Fibroblast of skin of left quadriceps (primary cell): ENCODE data around the gene AKAP13.
"Not testable (repeated sequence)": the region's sequence is repeated elsewhere in the genome, so short reads cannot be mapped to it uniquely, and the experiment has no call there.

ENCODE experiments used
- DNase-seq, 2 experiments: peaks; one replicate each; pipeline ENCODE4 v3.0.0-alpha.2; 2013; ENCODE audit warnings: low read depth in 2 of 2

The AKAP13 gene

DNA sequence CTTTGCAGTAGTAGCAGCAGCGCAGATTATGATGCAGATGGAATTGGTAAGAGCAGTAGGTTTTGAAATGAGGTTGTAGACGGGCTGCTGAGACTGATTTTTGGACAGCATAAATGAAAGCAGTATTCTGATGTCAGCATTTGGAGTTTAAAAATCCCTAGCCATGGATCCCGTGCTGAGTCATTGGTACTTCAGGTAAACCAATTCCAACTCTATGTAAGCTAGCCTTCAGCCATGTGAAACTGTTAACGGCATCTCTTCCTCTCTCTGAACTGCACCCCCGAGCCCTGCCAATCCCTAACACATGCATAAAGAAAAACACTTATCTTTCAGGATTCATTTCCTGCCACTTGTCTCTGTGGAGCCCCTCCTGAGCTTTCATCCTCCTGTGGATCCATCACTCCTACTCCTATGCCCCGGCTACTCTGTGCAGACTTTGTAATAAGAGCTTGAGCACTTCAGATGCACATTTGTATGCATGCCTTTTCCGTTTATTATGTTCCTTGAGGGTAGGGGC is 119.0 kb downstream of the AKAP13 start:
- DNase-seq, result no peak

DNA sequence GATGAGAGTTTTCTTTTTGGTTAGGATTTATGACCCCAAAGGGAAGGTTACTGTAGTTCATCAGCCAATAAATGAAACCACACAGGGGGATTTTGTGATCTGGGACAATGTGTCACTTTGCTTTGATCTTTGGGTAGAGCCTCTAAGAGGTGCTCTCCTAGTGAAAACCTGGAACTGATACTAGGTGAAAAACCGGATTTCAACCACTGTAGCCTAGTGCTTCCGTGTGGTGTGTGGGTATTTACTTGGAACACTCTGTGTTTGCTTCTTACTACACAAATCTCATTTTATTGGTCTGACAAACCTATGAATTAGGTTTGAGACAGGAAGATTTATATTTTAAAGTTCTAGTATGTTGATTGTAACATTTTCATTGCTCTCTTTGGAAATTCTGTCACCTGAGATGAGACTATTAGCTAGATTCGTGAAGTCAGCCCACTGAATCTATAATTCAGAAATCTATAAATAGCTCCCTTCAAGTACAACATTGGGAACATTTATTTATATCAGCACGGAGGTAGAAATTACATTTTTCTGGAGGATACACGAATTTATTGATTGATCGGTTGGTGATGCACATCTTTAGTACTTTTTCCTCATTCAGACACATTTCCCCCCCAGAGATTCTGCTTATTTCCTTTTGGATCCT is 119.8 kb downstream of the AKAP13 start:
- DNase-seq, result no peak

DNA sequence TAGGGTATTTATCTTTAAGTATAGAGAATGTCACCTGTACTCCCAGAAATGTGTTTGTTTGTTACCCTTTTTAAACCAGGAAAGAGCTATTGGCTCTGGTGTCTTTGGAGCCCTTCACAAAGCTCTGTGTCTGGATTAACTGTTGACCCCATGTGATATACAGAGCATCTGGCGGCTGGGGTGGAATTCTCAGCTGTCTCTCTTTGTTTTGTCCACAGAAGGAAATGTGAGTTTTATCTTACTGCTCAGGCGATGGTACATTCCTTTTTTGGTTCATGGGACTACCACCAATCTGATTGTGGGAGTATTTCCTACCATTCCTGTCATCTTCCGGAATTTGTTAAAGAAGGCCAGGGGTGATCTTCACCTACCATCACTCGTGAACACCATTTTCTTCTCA is 120.3 kb downstream of the AKAP13 start:
- no peak for DNase-seq

DNA sequence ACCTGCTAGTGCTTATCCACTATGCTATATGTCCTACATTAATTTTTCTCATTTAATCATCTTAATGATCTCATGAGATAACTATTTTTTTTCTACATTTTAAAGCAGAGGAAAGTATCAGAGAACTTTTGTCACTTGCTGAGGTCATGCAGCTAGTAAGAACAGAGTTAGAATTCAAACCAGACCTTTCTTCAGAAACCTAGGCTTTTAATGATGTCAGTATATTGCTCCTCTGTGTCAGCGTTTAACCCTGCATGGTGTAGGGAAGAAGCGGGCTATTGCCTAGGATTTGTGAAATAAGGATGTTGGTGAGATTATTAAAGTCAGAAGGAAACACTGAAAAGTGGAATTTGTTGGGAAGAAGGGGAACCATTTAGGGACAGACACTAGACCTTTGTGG is 121.2 kb downstream of the AKAP13 start:
- DNase-seq, result no peak

DNA sequence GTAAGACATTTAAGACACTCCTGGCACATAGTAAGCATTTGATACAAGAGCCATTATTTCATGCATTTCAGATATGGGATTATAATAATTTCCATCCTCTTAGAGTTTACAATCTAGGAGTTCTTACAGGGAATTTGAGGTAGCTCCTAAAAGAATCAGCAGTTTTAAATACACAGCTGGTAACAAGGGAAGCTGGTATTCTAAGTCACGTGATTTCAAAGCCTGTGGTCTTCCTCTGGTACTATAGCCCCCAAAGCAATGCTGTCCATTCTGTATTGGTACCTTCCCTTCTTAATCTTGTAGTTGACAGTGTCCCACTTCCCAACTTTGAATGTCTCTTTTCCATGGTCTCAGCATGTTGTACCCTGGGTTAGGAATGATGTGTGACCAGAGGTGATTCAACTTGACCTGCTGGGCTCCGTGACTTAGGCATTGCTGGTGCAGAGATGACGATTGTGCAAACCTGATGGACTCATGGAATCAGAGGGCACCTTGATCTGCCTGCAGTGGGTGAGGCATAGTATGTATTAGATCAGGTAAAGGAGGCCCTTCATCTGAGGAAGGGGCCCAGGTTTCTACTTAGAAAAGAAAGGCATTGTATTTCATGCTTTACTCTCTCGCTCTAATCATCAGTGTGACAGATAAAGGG is 122.9 kb downstream of the AKAP13 start:
- DNase-seq, result no peak

DNA sequence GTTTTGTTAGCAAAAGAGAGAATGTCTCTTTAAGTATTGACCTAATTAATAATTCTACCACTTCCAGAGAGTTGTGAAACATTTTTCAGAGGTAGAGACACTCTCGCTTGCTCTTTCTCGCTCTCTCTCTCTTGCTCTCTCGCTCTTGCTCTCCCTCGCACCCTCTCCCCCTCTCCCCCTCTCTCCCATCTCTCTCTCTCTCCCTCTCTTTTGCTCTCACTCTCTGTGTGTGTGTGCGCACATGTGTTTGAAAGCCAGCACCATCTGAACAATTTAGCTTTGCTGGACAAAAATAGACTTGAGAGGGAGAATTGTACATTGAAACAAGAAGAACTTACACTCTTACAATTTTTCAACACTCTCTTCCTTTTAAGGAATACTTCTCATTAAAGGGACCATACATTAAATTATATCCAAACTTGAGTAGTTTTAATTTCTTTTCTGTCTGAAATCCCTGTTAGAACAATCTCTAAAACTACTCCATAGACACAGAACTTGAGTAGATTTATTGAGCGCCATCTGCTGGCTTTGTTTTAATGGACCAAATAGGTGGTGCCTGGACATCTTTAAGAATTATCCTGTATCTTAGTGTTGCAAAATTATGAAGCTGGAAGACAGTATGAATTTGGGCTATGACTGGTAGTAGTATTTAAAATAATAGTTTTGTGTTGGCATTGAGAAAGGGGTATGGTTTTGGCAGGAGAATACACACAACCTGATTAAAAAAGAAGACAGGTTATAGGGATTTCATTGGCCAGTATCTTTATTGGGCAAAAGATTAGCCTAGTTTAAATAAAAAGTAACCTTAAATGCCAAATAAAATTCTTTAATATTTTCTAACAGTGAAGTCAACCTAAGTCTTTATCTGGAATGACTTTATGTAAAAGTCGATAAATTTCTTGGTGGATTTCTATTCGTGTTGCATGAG is 124.6 kb downstream of the AKAP13 start:
- DNase-seq, result peak; percentile 36 to 40

DNA sequence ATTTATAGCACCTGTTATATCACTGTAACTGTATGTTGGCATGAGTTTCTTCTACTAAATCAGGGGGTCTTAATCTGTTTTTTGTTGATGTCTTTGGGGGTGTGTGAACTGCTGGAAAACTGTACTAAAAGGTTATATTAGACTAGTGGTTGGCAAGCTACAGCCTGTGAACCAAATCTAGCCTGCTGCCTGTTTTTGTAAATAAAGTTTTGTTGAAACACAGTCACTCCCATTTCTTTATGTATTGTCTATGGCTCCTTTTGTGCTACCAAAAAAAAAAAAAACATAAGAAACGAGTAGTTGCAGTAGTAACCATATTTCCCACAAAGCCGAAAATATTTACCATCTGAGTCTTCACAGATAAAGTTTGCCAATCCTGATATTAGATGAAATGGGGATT is 126.7 kb downstream of the AKAP13 start:
- no peak for DNase-seq

DNA sequence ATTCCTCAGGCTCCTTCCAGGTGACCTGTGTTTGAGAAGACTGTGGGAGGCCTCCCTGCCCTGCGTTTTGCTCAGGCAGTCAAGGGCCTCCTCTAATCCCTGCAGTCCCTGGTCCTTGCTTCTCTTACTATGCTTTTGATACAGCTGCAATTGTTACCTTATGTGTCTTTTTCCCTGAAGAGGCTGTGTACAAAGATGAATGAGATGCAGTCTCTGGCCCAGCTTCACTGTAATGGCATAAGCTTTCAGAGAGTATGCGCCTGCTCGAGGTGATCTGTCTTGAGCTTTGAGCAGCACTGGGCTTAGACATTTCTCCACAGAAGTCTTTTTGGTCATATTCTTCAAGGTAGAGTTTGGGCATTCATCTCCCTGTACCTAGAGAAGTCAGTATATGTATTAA is 129.6 kb downstream of the AKAP13 start:
- no peak for DNase-seq

DNA sequence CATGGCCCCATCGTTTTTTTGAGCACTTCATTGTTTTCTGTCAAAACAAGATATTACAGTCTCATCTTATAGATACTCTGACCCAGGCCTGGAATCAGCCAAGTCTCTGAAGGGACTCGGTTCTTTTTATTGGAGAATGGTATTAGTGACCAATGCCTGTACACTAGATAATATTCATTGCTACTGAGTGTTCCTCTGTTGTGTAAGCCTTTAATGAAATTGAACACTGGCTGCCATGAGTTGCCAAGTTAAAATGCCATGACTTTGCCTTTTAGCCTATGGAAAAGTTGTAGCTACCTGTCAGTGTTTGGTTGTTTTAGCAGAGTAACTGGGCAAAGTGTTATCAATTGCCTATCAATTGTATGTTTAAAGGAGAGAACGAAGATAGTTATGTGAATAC is 134.0 kb downstream of the AKAP13 start:
- DNase-seq, result no peak

DNA sequence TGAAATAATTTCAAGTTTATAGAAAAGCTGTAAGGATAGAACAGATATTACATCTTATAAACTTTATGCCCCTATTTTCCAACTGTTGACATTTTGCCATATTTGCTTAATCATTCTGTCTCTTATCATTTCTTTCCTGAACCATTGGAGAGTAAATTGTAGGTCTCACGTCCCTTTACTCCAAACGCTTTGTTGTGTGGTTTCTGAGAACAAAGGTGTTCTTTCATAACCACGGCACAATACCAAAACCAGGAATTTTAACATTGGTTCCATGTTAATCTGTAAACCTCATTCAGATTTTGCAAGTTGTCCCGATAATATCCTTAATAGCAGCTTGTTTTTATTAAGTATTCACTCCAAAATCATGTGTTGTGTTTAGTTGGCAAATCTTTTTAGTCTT is 134.8 kb downstream of the AKAP13 start:
- DNase-seq, result no peak

DNA sequence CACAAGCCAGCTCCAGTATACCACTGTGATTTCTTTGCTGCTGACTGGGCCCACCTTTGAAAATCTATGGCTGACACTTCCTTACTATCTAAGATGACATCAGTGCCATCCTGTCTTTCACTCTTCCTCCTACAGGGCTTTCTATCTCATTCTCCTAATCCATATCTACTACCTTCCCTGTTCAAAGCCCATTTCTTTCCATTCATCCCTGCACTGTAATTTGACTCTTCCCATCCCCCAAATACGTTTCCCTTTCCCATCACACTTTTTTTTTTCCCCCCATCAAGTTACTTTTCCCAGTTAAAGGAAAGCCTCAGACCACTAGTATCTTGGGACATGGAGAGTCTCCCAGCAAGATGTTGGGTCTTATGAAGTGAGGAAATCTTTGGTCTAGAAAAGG is 136.7 kb downstream of the AKAP13 start:
- DNase-seq, result no peak

DNA sequence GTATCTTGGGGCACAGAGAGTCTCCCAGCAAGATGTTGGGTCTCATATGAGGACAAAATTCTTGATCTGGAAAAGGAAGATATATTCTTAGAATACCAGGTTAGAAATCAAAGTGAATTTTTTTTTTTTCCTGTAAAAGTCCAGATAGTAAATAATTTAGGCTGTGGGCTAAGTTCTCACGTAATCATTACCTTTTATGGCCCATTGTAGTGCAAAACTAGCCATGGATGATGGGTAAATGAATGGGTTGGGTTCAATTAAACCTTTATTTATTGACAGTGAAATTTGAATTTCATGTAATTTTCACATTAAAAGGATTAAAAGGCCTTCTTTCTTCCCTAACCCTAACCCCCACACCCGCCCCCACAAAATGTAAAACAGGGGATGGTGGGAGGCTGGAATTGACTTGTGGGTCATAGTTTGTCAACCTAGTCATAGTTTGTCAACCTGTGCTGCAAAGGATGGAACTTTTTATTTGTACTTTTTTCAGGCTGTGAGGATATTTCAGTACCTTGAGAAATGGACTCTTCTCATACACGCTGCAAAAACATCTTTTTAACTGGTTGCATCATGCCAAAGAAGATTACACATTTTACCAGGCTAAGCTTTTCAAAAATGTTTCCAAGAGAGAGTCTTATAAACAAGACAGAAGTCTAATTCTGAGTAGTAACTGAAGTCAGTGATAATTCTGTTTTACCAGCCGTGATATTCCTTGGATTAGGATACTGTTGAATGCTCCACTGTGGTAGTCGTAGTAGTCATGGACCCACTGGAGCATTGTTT is 138.8 kb downstream of the AKAP13 start:
- no peak for DNase-seq

DNA sequence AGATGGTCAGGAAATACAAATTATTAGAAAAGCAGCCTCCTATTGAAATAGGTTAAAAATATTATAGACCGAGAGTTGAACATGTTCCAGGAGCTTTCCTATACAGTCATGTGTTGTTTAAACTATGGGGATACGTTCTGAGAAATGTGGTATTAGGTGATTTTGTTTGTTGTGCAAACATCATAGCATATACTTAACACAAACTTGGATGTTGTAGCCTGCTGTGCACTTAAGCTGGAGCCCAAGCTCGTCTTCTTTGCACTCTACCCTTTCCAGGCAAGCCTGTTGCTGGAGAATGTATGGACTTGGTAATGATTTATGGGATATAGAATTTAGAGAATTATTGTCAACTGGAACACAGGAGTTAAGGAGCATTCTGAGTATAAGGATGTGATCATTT is 140.2 kb downstream of the AKAP13 start:
- DNase-seq, result no peak

DNA sequence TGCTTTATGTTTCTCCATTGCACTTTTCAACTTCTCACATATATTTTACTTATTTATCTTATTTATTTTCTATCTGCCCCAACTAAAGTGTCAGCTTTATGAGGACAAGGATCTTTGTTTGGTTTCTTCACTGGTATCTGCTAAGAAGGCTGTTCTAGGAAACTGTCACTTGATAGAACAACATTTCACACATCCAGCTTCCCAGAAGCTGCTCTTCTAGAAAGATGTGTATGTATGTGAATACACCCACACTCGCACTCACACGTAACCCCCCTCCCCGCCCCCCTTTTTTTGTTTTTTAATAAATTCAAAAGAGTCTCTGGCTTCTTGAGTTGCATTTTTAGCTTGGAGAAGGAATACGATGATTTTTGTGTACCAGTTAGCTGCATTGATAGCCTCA is 143.1 kb downstream of the AKAP13 start:
- DNase-seq, result no peak

DNA sequence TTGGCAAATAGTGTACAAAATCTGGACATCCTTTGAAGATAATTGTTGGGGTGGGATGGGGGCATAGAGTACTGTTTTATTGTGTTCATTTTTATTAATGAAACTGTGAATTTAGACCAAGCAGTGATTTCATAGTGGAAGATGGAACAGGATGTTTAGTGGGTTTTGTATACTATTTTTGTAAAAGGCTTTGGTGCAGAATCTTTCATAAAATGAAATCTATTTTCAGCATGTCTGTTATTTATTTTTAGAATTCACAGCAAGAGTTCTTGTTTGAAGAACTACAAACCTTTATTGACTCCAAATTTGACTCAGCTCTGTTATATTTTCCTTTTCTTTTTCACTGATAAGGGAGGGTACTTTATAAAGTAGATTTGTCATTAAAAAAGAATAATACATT is 145.4 kb downstream of the AKAP13 start:
- no peak for DNase-seq

DNA sequence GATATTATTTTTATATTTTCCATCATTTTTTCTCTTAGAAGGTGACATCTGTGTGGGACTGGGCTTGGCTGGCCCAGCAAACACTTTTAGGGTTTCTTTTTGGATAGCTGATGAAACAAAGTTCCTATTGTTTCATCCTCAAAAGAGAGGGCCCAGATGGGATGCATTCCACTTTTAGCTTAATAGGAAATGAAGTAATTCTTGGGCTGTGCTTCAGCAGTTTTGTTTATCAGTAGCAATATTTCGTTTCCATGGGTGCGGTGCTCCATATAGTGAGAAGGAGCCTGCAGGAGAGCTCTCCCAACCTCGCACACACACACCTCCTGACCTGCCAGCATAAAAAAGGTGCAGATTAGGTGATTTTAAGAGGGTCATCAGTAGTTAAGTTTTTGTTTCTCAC is 147.5 kb downstream of the AKAP13 start:
- peak; percentile 72 to 76 for DNase-seq

DNA sequence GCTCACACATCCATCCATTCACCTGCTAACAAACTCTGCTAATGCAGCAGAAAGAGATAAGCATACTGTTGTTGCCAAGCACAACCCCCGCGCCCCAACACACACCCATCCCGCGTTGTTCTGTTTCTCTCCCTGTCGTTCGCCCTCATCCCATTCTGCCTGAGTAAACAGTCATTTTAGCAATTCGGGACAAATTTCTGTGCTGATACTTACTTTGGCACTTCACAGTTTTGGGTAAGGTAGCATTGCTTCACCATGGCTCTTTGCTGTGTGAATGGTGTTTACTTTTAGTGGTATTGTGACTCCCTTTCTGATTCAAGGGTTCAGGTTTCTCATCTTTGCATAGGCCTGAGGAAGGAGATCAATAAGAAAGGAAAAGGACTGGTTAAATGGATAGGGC is 149.7 kb downstream of the AKAP13 start:
- DNase-seq, result no peak

DNA sequence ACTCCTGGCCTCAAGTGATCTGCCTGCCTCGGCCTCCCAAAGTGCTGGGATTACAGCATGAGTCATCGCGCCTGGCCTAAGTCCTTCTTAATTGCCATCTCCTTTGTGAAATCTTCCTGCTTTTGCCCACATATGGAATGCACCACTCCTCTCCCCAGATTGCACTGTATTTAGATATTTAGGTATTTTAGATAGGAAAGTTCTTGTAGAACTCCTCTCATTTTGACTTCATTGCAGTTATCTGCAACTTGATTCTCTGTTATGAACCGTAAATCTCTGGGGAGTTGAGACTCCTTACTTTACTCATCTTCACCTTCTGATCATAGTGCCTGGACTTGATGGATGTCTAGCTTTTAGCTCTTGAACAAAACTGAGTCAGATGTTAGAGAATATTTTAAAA is 150.7 kb downstream of the AKAP13 start:
- peak; percentile 11 to 16 for DNase-seq

DNA sequence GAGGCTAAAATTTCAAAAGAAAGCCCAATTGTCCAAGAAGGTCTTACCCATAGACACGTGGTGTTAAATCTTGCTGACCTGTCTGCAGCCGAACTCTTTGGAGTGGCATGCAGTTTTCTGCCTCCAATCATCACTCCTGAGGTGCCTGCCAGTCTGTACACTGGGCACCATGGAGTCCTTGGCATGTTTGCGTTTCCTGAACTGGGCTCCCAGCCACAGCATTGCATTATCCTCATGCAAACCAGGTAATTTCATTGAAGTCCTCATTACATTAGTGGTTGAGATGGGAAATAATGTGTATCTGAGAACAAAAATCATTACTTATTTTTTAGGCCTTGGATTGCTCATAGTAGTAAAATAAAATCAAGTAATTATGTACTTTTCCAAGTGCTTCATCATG is 152.3 kb downstream of the AKAP13 start:
- DNase-seq, result no peak

DNA sequence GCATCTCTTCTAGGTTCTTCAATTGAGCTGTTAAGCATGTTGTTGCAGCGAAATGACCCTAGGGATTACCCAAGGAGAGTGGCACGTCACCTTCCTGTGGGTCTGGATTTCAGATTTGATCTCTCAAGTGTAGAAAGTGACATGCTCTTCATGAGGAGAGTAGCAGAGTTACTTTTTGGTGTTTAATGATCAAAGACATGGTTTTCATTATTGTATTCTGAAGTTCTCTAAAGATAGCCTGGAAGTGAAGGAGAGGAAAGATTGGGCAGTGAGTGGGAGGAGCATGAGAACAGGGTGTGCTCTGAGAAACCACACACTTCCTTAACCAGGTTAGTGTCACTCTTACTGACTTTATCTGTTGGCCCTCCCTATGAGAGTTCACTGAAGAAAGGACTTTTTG is 153.6 kb downstream of the AKAP13 start:
- DNase-seq, result no peak

DNA sequence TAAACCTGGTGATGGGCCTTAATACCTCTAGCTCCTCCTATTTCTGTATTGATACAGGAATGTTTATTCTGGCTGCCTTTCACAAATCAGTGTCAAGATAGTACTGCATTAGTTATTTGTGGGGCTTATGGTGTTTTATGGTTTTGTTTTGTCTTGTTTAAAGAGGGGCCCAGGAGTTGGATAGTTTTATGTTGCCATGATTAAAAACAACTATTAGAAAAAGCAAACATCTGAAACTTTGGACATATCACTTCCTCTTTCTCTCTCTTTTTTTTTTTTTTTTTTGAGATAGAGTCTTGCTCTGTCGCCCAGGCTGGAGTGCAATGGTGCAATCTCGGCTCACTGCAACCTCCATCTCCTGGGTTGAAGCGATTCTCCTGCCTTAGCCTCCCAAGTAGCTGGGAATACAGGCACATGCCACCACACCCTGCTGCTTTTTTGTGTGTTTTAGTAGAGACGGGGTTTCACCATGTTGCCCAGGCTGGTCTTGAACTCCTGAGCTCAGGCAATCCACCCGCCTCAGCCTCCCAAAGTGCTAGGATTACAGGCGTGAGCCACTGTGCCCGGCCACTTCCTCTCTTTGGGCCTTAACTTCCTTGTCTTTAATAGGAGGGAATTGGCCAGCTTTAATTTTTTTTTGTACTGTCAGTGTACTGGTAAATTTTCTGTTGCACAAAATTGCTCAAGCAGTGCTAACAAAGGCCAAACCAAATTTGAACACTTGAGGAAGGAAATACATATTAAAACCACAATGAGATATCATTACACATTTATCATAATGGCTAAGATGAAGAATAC is 155.3 kb downstream of the AKAP13 start:
- DNase-seq, result not testable (repeated sequence)
